HEK293T (cell line): ENCODE data around the gene GINS2.

Experiments used
- ARNT ChIP-seq: fragments of 450-650 bp; IDR thresholded peaks from 2 replicates; pipeline ENCODE4 v1.6.1; 2017; ENCODE audit warnings: mild to moderate bottlenecking
- BHLHE40 ChIP-seq: fragments of 450-650 bp; IDR thresholded peaks from 2 replicates; pipeline ENCODE4 v1.6.1; 2016; ENCODE audit warnings: mild to moderate bottlenecking, moderate library complexity, borderline replicate concordance
- ELF4 ChIP-seq: fragments of 450-650 bp; IDR thresholded peaks from 2 replicates; pipeline ENCODE4 v1.6.1; 2017; ENCODE audit warnings: antibody characterized with exemption
- FOXK2 ChIP-seq: fragments of 450-650 bp; IDR thresholded peaks from 2 replicates; pipeline ENCODE4 v1.6.1; 2016; ENCODE audit warnings: mild to moderate bottlenecking
- FOXM1 ChIP-seq: fragments of 450-650 bp; IDR thresholded peaks from 2 replicates; pipeline ENCODE4 v1.6.1; 2017; ENCODE audit warnings: mild to moderate bottlenecking, borderline replicate concordance
- HDGF ChIP-seq: fragments of 450-650 bp; IDR thresholded peaks from 2 replicates; pipeline ENCODE4 v1.6.1; 2017; ENCODE audit warnings: antibody characterized with exemption, borderline replicate concordance
- NFRKB ChIP-seq: fragments of 450-650 bp; IDR thresholded peaks from 2 replicates; pipeline ENCODE4 v1.6.1; 2016; ENCODE audit warnings: mild to moderate bottlenecking, moderate library complexity
- PKNOX1 ChIP-seq: fragments of 450-650 bp; IDR thresholded peaks from 2 replicates; pipeline ENCODE4 v1.6.1; 2016
- SP1 ChIP-seq: fragments of 450-650 bp; IDR thresholded peaks from 2 replicates; pipeline ENCODE4 v1.6.1; 2017
- TARDBP ChIP-seq: fragments of 450-650 bp; IDR thresholded peaks from 2 replicates; pipeline ENCODE4 v1.6.1; 2016

GRCh38 chr16:85734311-85735017 lies 45.7 kb upstream of the GINS2 start:
- TF ChIP-seq SP1 = no peak
- TF ChIP-seq FOXM1 = no peak
- no peak for TF ChIP-seq HDGF
- no peak for TF ChIP-seq BHLHE40
- TF ChIP-seq NFRKB = no peak
- no peak for TF ChIP-seq ARNT
- no peak for TF ChIP-seq TARDBP
- no peak for TF ChIP-seq ELF4
- TF ChIP-seq FOXK2 = no peak
- no peak for TF ChIP-seq PKNOX1
